Thoracic aorta (tissue), 2 donors: ENCODE data around the gene PRODH. TPM values are rescaled to one million over a fixed set of nuclear protein-coding genes. Genes with fewer than 3 reads are reported as not detected.
"Not testable (repeated sequence)": the region's sequence is repeated elsewhere in the genome, so short reads cannot be mapped to it uniquely, and the experiment has no call there.

Experiments
- ATAC-seq: fragments of 150-250 bp; one replicate; pipeline ENCODE4 v1.8.0; 2017; ENCODE audit warnings: low read depth; ENCODE audit not compliant: insufficient number of reproducible peaks, low FRiP score
- DNase-seq: peaks from one replicate; pipeline ENCODE4 v3.0.0-alpha.2; 2020; ENCODE audit warnings: low spot score
- H3K27ac ChIP-seq, 2 donors: fragments of 200-600 bp; sonication (generic); 1 replicate in 1 of 2; 2 replicates in 1 of 2; pipeline ENCODE4 v1.5.1; 2016; ENCODE audit warnings: mild to moderate bottlenecking in 2 of 2, moderate library complexity in 2 of 2
- H3K27me3 ChIP-seq: fragments of 200-600 bp; sonication (generic); replicated peaks from 2 replicates; pipeline ENCODE4 v1.6.0; 2016; ENCODE audit warnings: mild to moderate bottlenecking; ENCODE audit not compliant: insufficient read depth
- H3K36me3 ChIP-seq: fragments of 200-600 bp; sonication (generic); one replicate; pipeline ENCODE4 v1.5.1; 2016
- H3K4me1 ChIP-seq, 2 donors: fragments of 200-600 bp; sonication (generic); 1 replicate in 1 of 2; 2 replicates in 1 of 2; pipeline versions ENCODE4 v1.5.1 to v1.6.0; 2016; ENCODE audit warnings: low read depth in 2 of 2, mild to moderate bottlenecking in 1 of 2; ENCODE audit not compliant: control insufficient read depth in 1 of 2
- H3K4me3 ChIP-seq: fragments of 200-600 bp; sonication (generic); 2 replicates; pipeline ENCODE4 v1.5.1; 2016; ENCODE audit warnings: mild to moderate bottlenecking
- H3K9me3 ChIP-seq: fragments of 200-600 bp; sonication (generic); 2 replicates; pipeline ENCODE4 v1.5.1; 2016
- CTCF ChIP-seq: fragments of 200-600 bp; sonication (generic); IDR thresholded peaks from one replicate; pipeline ENCODE4 v1.5.1; 2019; ENCODE audit warnings: antibody characterized with exemption
- total RNA-seq, 2 donors: library from RNA; depleted of rRNA; stranded (reverse); fragments of >200 nt; gene quantifications; one replicate each; pipeline versions ENCODE4 v1.1.0 to v1.2.3, GENCODE V29; 2016

Gene PRODH
- total RNA-seq, 2 donors from 2014 or later = 7.5 to 16.0 TPM

- not testable (repeated sequence) for H3K9me3 ChIP-seq, H3K4me3 ChIP-seq, H3K36me3 ChIP-seq, H3K27ac ChIP-seq, DNase-seq, ATAC-seq, H3K4me1 ChIP-seq, H3K27me3 ChIP-seq
- TF ChIP-seq CTCF = peak; percentile 85
These were observed 18.4 kb upstream of the PRODH start for GRCh38 chr22:18954303-18954989.

- ATAC-seq, DNase-seq, H3K4me3 ChIP-seq, H3K27ac ChIP-seq, H3K36me3 ChIP-seq, H3K27me3 ChIP-seq, H3K4me1 ChIP-seq, H3K9me3 ChIP-seq: not testable (repeated sequence)
These were observed 17.0 kb upstream of the PRODH start for GRCh38 chr22:18953128-18953527.

- no peak for TF ChIP-seq CTCF
- H3K27me3 ChIP-seq = no peaks in the 10 kb centered on the region
- ATAC-seq (no peak), DNase-seq (no peak)
- no peaks in the 10 kb centered on the region for H3K9me3 ChIP-seq
- H3K27ac ChIP-seq = no peak overlapping the region
- no peaks in the 10 kb centered on the region for H3K4me1 ChIP-seq
- no peaks in the 10 kb centered on the region for H3K36me3 ChIP-seq
- H3K4me3 ChIP-seq = no peak overlapping the region
These were observed 15.9 kb upstream of the PRODH start for GRCh38 chr22:18952022-18952421.

- Histone ChIP-seq H3K4me3 (no peak overlapping the region), H3K27me3 (no peaks in the 10 kb centered on the region), H3K9me3 (no peaks in the 10 kb centered on the region), H3K36me3 (no peaks in the 10 kb centered on the region), H3K27ac (no peak overlapping the region), H3K4me1 (no peaks in the 10 kb centered on the region)
- DNase-seq (no peak), ATAC-seq (no peak)
- TF ChIP-seq CTCF = no peak
These were observed 14.0 kb upstream of the PRODH start for GRCh38 chr22:18950141-18950540.

GRCh38 chr22:18947905-18948304 is 11.8 kb upstream of the PRODH start:
- ATAC-seq (no peak), DNase-seq (no peak)
- Histone ChIP-seq H3K4me3 (no peak overlapping the region), H3K27ac (no peak overlapping the region), H3K27me3 (no peaks in the 10 kb centered on the region), H3K9me3 (no peaks in the 10 kb centered on the region), H3K4me1 (no peaks in the 10 kb centered on the region), H3K36me3 (no peaks in the 10 kb centered on the region)
- TF ChIP-seq CTCF = no peak

- not testable (repeated sequence) for H3K27me3 ChIP-seq, H3K4me1 ChIP-seq, H3K4me3 ChIP-seq, H3K36me3 ChIP-seq, ATAC-seq, H3K9me3 ChIP-seq, DNase-seq, H3K27ac ChIP-seq
These were observed 11.0 kb upstream of the PRODH start for GRCh38 chr22:18947105-18947504.

- DNase-seq, H3K27me3 ChIP-seq, H3K9me3 ChIP-seq, H3K36me3 ChIP-seq, ATAC-seq, H3K4me1 ChIP-seq, H3K27ac ChIP-seq, H3K4me3 ChIP-seq: not testable (repeated sequence)
These were observed 2.6 kb upstream of the PRODH start for GRCh38 chr22:18938691-18939090.

GRCh38 chr22:18934688-18935087 is 1.4 kb downstream of the PRODH start:
- not testable (repeated sequence) for ATAC-seq, H3K9me3 ChIP-seq, DNase-seq, H3K27me3 ChIP-seq, H3K36me3 ChIP-seq, H3K27ac ChIP-seq, H3K4me3 ChIP-seq, H3K4me1 ChIP-seq
